ENCODE results near the gene AKT3. TPM values are rescaled to one million over a fixed set of nuclear protein-coding genes. Genes with fewer than 3 reads are reported as not detected.
A peak's percentile ranks its signal among the peaks of the same experiment; 100 is the strongest.

The AKT3 gene
- total RNA-seq, 4 donors from 2014 or later: 2.0 to 32.2 (median 9.3) TPM

GRCh38 chr1:243487036-243487648 lies 362.9 kb downstream of the AKT3 start:
- DNase-seq: no peak
- no peaks in the 10 kb centered on the region for H3K27me3 ChIP-seq
- H3K36me3 ChIP-seq: peaks cover 0 to 32% (median 8%) of the 10 kb centered on the region in 3 donors
- TF ChIP-seq CTCF (IDR thresholded peaks at IDR 0.05) (no peak), POLR2A (IDR thresholded peaks at IDR 0.05) (no peak)
- peaks cover 5 to 32% (median 9%) of the 10 kb centered on the region in 3 donors for H3K4me1 ChIP-seq
- H3K9me3 ChIP-seq: no peaks in the 10 kb centered on the region
- no peak overlapping the region for H3K4me3 ChIP-seq
- intact Hi-C loops (cut with DNase I): no loop called here
- 90% methylated on average over 2 of the region's 15 CpGs; no CpG with 5 or more reads in 1 of the 2 donors for WGBS, 2 donors
- H3K27ac ChIP-seq: no peak overlapping the region

- Histone ChIP-seq H3K4me1 (peaks cover 5 to 20% (median 7%) of the 10 kb centered on the region in 3 donors), H3K4me3 (no peak overlapping the region), H3K27me3 (no peaks in the 10 kb centered on the region), H3K9me3 (no peaks in the 10 kb centered on the region), H3K36me3 (peaks cover 0 to 12% (median 8%) of the 10 kb centered on the region in 3 donors), H3K27ac (no peak overlapping the region)
- no peak for DNase-seq
- intact Hi-C loops (cut with DNase I): no loop called here
- TF ChIP-seq POLR2A (IDR thresholded peaks at IDR 0.05): no peak
- 97 to 100% methylated on average over 12 to 14 of the region's 16 CpGs for WGBS, 2 donors
Measured at GRCh38 chr1:243483952-243484351, 366.1 kb downstream of the AKT3 start.

GRCh38 chr1:243483071-243483771 lies 366.8 kb downstream of the AKT3 start:
- H3K4me3 ChIP-seq: peak overlapping the region; percentile 10 to 62 (median 34)
- 28 to 36% methylated on average over 15 to 38 of the region's 60 CpGs for WGBS, 2 donors
- no peak for DNase-seq
- H3K27me3 ChIP-seq: no peaks in the 10 kb centered on the region
- peaks cover 0 to 8% (median 7%) of the 10 kb centered on the region in 3 donors for H3K36me3 ChIP-seq
- no peak for TF ChIP-seq POLR2A (IDR thresholded peaks at IDR 0.05)
- no peak for TF ChIP-seq CTCF (IDR thresholded peaks at IDR 0.05)
- intact Hi-C loops (cut with DNase I): no loop called here
- no peak overlapping the region for H3K27ac ChIP-seq
- H3K4me1 ChIP-seq: peaks cover 5 to 20% (median 7%) of the 10 kb centered on the region in 3 donors
- H3K9me3 ChIP-seq: no peaks in the 10 kb centered on the region

GRCh38 chr1:243482141-243483022 lies 367.7 kb downstream of the AKT3 start:
- H3K4me1 ChIP-seq: peaks cover 5 to 20% (median 7%) of the 10 kb centered on the region in 3 donors
- no peak for DNase-seq
- no peaks in the 10 kb centered on the region for H3K27me3 ChIP-seq
- TF ChIP-seq CTCF (IDR thresholded peaks at IDR 0.05) (no peak), POLR2A (IDR thresholded peaks at IDR 0.05) (no peak)
- H3K4me3 ChIP-seq: peak overlapping the region; percentile 10 to 62 (median 34)
- no peaks in the 10 kb centered on the region for H3K9me3 ChIP-seq
- intact Hi-C loops (cut with DNase I): no loop called here
- no peak overlapping the region for H3K27ac ChIP-seq
- peaks cover 0 to 8% (median 7%) of the 10 kb centered on the region in 3 donors for H3K36me3 ChIP-seq
- WGBS, 2 donors: 50 to 59% methylated on average over 13 to 16 of the region's 25 CpGs

- no peaks in the 10 kb centered on the region for H3K27me3 ChIP-seq
- H3K4me3 ChIP-seq: no peak overlapping the region
- H3K9me3 ChIP-seq: no peaks in the 10 kb centered on the region
- peaks cover 0 to 8% (median 7%) of the 10 kb centered on the region in 3 donors for H3K36me3 ChIP-seq
- intact Hi-C loops (cut with DNase I): no loop called here
- H3K4me1 ChIP-seq: peaks cover 5 to 20% (median 7%) of the 10 kb centered on the region in 3 donors
- TF ChIP-seq CTCF (IDR thresholded peaks at IDR 0.05) (no peak), POLR2A (IDR thresholded peaks at IDR 0.05) (no peak)
- no peak for DNase-seq
- 91 to 93% methylated on average over 5 of the region's 5 CpGs for WGBS, 2 donors
- H3K27ac ChIP-seq: no peak overlapping the region
Measured at GRCh38 chr1:243481101-243481500, 368.9 kb downstream of the AKT3 start.

Data from esophagus squamous epithelium (tissue), 5 donors.